NCI-H187 (cell line): Measurements from ENCODE around the gene TGFB1I1.
"Not testable (repeated sequence)": the region's sequence is repeated elsewhere in the genome, so short reads cannot be mapped to it uniquely, and the experiment has no call there.

ENCODE experiments used
- DNase-seq, 2 experiments: peaks; one replicate each; lab custom pipeline; 2025; lab: John Stamatoyannopoulos, UW

The TGFB1I1 gene

DNA sequence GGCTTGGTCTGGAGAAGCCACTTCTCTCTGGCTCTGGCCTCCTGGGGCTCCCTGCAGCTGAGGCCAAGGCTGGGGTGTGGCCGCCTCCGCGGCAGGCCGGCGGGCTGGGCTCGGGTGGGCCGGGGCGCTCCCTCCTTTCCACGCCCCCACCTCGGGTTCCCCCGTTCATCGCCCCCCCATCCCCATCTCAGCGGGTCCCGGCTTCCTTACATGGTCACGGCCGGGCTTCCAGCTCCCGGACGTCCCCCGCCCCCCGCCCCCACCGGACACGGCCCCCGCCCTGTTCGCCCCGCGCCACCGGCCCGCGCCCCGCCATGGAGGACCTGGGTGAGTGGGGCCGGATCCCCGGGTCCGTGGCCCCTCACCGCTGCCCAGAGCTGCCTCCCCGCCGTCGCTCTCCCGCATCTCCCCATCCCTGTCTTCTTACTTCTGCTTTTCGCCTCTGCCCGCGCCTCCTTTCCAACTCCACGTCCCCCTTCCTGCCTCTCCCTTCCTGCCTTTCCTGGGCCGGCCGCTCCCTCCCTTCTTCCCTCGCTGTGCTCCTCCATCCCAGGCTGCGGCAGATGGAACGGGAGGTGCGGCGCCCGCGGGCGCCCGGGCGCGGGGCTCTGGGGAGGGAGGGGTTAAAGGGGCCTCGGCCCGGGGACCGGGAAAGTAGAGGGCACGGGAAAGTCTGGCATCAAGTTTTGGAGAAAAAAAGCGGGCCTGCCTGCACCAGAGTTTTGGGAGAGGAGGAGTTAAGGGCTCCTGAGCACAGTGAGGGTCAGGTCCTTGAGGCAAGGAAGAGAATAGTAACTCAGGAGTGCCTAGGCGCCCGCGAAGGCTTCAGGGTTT is at the start of gene TGFB1I1:
TSS of gene TGFB1I1 (plus strand) at position 278 of the 834 bp plus-strand sequence. CDS start at position 315, 37 bp downstream.
- no peak for DNase-seq

DNA sequence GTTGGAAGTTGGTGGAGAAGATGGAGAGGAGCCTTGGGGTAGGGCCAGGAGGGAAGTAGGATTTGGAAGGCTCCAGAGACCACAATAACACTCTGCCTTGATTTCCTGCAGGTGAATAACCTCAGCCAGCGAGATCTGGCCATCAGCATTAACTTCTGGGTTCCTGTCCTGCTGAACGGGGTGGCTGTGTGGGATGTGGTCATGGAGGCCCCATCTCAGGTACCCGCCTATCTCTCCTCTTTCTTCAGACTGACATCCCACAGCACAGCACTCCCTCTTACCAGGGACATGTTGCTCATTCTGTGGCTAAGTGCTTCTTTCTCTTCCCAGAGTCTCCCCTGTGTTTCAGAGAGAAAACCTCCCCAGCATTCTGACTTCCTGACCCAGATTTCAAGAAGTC is 48.7 kb upstream of the TGFB1I1 start:
- no peak for DNase-seq

DNA sequence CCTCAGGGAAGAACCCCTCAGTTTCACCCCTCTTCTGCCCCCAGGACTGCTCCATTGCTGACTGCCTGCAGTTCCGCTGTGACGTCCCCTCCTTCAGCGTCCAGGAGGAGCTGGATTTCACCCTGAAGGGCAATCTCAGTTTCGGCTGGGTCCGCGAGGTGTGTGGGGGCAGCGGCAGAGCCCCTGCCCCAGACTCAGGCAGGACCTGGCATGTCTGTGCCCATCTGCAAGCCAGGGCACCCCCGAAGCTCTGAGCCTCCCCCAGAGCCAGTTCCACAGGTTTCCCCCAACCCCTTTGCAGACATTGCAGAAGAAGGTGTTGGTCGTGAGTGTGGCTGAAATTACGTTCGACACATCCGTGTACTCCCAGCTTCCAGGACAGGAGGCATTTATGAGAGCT is 48.2 kb upstream of the TGFB1I1 start:
- DNase-seq: no peak

DNA sequence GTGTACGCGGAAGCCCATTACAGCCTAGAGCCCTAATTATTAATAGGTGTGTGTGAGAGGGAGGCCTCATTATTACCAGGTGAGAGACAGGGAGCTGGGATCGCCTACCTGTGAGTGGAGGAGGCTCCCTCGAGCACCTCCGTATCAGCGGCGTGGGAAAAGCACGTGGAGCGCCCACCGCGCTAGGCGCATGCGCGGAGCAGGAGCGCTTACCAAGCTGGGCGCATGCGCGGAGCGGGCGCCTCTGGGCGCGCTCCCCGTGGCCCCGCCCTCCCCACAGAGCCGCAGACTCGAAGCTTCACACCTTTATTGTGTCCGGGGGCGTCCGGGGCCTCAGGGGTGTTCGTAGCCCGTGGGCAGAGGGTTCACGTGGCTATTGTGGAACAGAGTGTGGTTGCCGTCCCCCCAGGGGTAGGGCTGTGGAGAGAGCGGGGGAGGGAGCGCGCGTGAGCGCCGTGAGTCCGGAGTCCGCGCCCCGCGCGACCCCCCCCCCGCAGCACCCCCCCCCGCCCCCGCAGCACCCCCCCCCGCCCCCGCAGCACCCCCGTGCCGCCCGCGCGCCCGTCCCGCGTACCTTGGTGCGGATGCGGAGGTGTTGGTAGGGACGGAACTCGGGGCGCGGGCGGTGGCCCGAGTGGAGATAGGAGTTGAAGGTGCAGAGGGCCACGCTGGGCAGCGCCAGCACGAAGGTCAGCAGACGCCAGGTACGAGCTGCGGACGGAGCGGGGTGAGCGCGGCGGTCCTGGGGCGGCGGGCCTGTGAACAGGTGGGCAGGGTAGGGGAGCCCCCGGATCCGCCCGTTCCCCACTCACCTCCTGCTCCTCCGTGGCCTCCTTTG is 44.3 kb upstream of the TGFB1I1 start:
- no peak for DNase-seq

DNA sequence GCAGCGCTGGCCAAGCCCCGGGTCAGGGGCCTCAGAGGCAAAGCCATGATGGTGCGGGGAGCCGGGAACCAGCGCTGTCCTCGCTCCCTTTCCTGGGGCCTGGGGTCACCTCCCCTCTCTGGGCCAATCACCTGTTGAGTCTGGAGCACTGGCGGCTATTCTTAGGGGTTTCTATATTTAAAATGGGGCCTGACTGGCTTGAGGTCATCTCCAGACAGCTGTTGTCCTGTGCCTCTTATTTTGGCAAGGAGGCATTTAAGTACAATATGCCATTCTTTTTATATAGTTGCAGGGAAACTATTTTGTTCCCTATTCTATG is 43.7 kb upstream of the TGFB1I1 start, which contains the start of gene COX6A2:
TSS of gene COX6A2 (minus strand) at position 82 of the 319 bp plus-strand sequence. CDS start at position 47, 35 bp downstream.
- no peak for DNase-seq

DNA sequence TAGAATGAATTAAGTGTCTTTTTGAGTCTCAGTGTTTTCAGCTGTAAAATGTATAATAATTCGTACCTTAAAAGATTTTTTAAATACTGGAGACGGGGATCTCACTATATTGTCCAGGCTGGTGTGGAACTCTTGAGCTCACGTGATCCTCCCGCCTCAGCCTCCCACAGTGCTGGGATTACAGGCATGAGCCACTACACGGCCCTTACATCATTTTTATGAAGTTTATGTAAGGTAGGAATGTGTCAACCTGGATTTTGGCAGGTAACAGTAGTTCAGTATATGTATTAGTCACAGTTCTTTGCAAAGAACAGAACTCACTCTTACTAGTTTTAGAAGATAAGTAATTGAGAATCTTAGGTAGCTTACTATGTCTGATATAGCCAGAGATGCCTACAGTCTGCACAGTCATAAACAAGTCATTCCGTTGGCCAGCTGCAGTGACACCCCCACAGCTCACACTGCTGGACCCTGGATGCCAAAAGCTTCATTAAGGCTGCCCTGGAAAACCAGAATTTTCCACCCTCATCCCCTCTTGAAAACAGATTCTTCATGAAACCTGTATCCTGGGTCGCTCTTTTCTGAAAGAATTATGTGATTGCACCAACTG is 43.2 kb upstream of the TGFB1I1 start:
- no peak for DNase-seq

DNA sequence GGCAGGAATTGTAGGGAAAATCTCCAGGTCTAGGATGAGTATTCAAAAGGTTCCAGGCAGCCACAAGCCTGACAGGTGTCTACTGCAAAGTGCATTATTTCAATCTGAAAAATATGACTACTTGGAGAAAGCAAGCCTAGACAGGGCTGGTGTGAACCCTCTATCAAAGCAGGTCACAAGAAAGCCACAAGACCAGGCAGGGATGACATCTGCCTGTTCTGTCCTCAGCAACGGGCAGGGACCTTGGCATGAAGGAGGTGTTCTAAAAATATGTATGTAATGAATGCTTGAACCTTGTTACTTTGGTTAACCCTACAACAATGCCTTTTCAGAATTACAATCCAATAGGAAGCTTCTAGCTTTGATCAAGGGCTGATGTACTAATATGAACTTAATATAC is 42.6 kb upstream of the TGFB1I1 start:
- DNase-seq: no peak

DNA sequence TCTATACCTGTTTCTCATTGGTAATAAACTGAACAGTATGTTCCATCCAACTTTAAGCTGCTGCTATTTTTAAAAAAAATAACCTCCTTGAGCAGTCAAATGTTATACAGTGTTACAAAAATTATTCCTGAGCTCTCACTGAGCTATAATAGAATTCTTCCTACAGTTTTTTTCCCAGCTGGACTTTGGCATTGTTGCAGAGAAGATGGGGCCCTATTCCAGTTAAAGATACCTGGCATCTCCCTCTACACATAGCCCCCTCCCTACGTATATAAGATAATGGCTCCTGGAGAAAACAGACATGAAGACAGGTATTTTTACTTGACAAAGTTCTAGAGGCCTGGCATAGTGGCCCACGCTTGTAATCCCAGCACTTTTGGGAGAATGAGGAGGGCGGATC is 42.2 kb upstream of the TGFB1I1 start:
- no peak for DNase-seq

DNA sequence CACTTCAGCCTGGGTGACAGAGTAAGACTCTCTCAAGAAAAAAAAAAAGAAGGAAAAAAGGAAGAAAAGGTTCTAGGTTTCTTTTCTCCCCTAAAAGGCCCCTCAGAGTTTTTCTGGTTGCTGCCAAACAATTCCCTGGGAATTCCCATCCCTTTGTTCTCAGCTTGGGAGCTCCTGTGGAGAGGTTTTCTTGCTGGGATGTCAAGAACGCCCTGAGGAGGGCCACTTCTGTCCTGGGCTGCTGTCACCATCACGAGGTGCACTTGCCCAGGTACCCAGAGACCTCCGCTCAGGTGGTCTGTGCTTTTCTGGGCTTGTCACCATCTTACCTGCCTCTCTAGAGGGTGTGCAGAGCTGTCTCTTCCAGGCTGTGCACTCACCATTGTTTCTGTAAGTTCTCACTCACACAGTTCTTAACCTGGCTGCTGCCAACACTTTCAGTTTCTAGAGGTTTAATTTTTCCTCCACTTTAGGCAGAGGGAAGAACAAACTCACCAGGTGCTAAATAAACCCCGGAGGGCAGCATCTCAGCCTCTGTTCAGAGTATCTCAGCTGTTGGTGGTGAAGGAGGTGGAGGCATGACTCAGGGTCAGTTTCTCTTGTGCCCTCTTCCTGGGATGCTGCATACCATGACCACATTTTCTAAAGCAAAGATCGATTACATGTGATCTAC is 41.4 kb upstream of the TGFB1I1 start:
- DNase-seq: no peak

DNA sequence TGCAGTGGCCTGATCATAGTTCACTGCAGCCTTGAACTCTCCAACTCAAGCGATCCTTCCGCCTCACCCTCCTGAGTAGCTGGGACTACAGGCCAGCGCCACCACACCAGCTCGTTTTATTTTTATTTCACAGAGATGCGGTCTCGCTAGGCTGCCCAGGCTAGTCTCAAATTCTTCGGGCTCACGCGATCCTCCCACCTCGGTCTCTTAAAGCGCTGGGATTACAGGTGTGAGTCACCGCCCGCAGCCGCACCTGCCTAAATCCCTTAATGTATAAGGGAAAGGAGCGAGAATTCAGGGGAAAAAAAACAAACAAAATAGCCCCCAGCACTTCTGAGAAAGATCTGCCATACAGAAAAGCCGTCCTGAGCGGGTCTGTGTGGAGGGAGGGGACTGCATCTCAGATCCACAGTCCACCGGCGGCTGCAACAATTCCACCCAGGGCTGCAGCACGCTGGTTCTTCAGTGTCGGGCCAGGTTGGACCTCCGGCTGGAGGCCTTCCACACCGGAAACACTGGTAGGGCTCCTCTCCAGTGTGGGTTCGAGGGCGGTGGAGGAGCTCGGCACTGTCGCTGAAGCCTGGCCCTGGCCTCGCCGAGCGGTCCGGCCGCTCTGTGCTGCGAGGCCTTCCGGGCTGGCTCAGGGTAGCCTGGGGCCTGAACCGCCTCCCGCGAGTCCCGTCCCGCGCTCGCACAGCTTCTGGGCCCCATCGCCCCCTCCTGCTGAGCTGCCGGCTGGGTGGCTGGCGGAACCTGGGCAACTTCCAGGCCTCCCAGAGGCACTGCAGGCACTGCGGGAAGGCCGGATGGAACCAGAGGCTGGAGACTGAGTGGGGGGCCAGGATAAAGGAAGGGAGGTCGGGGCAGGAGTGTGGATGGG is 36.4 kb upstream of the TGFB1I1 start:
- DNase-seq: no peak

DNA sequence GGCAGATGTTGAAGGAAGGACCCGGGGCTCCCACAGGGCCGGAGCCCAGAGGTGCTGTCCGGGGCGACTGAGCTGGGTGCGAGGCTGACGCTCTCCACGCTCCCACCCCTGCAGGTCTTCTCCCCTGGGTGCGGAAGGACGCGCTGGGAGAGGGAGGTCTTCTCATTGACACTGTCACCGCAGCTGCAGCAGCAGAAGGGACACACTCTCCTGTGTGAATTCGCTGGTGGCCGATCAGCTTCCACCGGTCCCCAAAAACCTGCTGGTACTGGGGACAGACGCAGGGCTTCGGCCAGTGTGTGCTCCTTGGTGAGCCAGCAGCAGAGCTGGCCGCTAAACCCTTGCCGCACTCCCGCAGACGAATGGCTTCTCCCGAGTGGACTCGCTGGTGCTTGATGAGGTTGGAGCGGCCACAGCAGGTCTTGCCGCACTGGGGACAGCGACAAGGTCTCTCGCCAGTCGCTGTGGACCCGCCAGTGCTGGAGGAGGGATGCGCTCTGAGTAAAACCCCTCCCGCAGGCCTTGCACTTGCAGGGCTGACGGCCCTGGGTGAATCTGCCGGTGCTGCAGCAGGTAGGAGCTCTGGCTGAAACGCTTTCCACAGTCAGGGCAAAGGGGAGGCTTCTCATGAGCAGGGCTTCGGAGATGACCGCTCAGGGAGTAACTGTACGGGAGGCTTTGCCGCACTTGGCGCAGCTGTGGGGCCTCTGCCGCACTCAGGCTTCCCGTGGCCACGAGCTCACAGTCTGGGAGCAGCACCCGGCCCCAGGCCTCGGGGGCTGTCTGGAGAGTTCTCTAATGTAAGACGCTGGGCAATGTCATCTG is 35.5 kb upstream of the TGFB1I1 start:
- DNase-seq: no peak

DNA sequence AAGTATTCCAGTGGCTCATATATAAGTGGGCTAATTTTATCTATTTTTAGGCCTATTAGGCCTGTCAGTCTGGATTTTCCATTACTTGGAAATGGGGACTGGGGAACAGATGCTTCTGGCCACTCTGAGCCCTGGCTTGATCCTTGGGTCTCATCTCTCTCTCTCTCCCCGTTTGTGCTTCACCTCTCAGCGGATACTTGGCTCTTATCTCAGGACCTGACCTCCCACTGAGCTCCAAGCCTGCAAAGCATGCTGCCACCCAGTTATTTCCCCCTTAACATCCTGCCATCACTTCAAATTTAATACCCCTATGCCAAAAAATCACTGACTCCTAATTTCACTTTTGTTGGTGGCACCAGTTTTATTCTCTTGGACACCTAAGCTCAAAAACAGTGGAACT is 33.5 kb upstream of the TGFB1I1 start:
- no peak for DNase-seq

DNA sequence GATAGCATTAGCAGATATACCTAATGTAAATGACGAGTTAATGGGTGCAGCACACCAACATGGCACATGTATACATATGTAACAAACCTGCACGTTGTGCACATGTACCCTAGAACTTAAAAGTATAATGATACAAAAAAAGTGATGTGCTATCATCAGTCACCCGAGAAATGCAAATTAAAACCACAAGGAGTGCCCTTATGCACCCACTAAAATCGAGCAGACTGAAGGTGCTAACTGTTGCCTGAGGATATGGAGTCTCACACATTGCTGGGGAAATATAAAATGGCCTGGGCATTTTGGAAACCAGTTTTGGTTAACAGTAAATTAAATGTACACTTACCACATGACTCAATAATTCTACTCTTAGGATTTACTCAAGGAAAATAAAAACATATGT is 32.9 kb upstream of the TGFB1I1 start:
- DNase-seq: not testable (repeated sequence)

DNA sequence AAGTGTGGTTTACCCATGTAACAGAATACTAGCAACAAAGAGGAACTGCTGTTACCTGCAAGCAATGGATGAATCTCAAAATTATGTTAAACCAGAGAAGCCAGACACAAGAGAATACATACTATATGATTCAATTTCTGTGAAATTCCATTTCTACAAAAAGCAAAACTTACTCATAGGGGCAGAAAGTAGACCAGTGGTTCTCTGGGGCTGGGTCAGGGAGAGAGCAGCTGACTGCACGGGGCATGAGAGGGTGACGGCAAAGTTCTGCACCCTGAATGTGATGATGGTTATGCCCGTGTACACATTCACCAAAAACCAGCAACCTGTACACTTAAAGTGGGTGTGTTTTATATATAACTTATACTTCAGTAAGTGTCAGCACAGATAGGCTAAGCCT is 32.4 kb upstream of the TGFB1I1 start:
- DNase-seq: no peak

DNA sequence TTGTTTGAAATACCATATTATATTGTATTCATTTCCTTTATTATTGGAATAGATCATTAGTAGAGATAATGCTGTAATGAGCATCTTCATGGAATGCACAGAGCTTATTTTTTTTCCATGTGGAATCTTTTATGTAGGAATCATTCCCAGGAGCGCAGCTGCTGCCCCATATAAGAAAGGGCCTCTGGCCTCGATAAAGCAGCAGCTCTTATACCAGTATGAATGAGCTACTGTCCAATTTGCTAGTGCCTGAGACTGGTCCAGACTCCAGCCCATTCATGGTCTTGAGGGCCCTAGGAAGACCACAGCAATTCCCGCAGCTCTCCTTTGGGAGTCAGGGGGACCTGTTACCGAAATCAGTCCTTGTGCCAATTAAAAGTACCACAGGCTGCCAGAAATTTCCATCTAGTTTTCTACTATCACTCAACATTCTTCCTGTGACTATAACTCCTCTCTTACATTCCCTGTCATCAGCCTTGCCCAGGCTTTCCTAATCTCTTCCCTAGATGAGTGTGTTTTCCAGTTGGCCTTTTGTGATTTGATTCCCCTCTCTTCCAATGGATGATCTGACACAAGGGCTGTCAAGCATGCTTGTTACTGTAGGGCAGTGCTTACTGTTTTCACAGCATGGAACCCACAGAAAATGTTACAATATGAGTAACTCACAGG is 31.3 kb upstream of the TGFB1I1 start:
- no peak for DNase-seq

DNA sequence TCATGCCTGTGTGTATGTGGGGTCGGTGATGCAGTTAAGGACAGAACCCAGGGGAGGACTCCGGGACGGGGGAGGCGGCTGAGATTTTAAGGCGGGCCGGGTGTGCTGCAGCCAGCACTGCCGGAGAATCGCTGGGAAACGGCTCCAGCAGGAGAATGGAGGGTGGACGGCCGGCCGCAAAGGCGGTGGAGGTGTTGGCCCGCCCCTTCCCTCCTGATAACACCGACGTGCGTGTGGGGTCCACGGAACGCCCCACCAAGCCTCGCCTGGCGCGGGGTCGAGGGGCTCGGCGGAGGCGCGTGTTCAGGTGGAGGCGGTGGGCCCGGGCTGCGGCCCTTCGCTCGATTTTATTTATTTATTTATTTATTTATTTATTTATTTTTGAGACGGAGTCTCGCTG is 30.0 kb upstream of the TGFB1I1 start:
- DNase-seq: no peak

DNA sequence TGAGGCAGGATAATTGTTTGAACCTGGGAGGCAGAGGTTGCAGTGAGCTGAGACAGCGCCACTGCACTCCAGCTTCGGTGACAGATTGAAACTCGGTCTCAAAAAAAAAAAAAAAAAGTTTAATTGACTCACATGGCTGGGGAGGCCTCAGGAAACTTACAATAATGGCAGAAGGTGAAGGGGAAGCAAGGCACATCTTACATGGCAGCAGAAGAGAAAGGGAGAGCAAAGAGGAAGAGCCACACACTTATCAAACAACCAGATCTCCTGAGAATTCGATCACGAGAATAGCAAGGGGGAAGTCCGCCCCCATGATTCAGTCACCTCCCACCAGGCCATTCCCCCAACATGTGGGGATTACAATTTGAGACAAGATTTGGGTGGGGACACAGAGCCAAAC is 26.0 kb upstream of the TGFB1I1 start:
- not testable (repeated sequence) for DNase-seq

DNA sequence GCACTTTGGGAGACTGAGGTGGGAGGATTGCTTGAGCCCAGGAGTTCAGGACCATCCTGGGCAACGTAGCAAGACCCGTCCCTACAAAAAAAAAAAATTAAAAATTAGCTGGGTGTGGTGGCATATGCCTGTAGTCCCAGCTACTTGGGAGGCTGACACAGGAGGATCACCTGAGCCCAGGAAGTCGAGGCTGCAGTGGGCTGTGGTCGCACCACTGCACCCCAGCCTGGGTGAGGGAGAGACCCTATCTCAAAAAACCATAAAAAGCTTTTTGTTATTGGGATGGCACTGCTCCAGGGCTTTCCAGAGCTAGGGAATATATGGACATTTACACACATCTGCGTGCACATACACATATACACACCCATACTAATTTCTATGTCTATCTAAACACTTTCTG is 20.8 kb upstream of the TGFB1I1 start:
- no peak for DNase-seq

DNA sequence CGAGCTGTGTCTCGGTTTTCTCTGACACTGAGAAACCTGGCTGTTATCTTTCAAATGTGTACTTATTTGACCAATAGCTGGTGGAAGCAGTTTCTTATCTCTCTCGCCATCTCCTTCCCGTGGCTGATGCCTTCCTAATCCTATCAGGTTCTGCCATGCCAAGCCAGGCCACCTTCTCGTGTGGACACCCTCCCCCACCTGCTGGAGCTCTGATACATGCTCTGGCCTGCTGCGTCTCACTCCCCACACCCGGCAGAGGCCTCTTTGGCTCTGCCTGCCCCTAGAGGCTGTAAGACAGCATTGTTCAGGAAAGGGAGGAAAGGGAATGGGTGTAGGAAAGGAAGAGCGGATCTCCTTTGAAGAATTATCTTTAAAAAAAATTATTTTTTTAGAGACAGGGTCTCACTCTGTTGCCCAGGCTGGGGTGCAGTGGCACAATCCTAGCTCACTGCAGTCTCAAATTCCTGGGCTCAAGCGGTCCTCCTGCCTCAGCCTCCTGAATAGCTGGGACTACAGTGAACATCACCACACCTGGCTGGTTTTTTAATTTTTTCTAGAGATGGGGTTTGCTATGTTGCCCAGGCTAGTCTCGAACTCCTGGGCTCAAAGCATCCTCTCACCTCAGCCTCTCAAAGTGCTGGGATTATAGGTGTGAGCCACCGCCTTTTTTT is 20.1 kb upstream of the TGFB1I1 start:
- DNase-seq: no peak
